IgD-negative memory B cell (primary cell): ENCODE results near the gene SKIL. TPM values are rescaled to one million over a fixed set of nuclear protein-coding genes. Genes with fewer than 3 reads are reported as not detected.

Experiments used
- H3K27ac Mint-ChIP-seq, 3 donors: one replicate each; pipeline ENCODE4 v1.8.0; 2020 to 2022; ENCODE audit warnings: mild to moderate bottlenecking in 3 of 3, mixed read lengths in 3 of 3, moderate library complexity in 1 of 3
- H3K27me3 Mint-ChIP-seq: one replicate; pipeline ENCODE4 v1.8.0; 2021; ENCODE audit warnings: mixed read lengths
- H3K36me3 Mint-ChIP-seq: one replicate; pipeline ENCODE4 v1.8.0; 2020; ENCODE audit warnings: mild to moderate bottlenecking, mixed read lengths
- H3K4me1 Mint-ChIP-seq, 3 donors: one replicate each; pipeline ENCODE4 v1.8.0; 2020 to 2022; ENCODE audit warnings: mixed read lengths in 3 of 3, mild to moderate bottlenecking in 1 of 3
- H3K4me3 Mint-ChIP-seq, 4 donors: one replicate each; pipeline ENCODE4 v1.8.0; 2020 to 2022; ENCODE audit warnings: mild to moderate bottlenecking in 4 of 4, mixed read lengths in 4 of 4, moderate library complexity in 3 of 4
- H3K9me3 Mint-ChIP-seq, 3 donors: one replicate each; pipeline ENCODE4 v1.8.0; 2020 to 2021; ENCODE audit warnings: mixed read lengths in 3 of 3, mild to moderate bottlenecking in 1 of 3
- polyA plus RNA-seq: library from polyadenylated mRNA; unstranded; fragments of 300-500 nt; fragmentation: Illumina TruSeq; gene quantifications from one replicate; pipeline ENCODE4 v1.2.3, GENCODE V29; 2021

The SKIL gene
- polyA plus RNA-seq, 1 donor from 2014 or later: 10.0 TPM

DNA sequence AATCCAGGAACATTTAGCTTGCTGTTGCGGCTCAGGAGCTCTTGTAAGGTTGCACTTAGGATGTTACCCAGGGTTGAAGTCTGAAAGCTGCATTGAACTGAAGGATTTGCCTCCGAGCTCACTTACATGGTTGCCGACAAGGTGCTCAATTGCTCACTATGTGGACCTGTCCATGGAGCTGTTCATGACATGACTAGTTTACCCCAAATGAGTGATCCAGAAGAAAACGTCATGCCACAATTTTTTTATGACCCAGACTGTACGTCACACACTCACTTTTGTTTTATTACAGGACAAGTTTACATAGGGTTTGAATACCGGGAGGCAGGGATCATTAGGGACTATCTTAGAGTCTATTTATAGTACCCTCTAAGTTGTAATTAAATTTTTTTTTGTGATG, 40.2 kb downstream of the SKIL start:
- H3K27me3 Mint-ChIP-seq: no peaks in the 10 kb centered on the region
- H3K9me3 Mint-ChIP-seq: no peaks in the 10 kb centered on the region
- peaks cover 6% of the 10 kb centered on the region for H3K36me3 Mint-ChIP-seq
- peaks cover 0 to 6% (median 4%) of the 10 kb centered on the region in 3 donors for H3K4me1 Mint-ChIP-seq
- H3K27ac Mint-ChIP-seq: no peak overlapping the region
- H3K4me3 Mint-ChIP-seq: no peak overlapping the region

DNA sequence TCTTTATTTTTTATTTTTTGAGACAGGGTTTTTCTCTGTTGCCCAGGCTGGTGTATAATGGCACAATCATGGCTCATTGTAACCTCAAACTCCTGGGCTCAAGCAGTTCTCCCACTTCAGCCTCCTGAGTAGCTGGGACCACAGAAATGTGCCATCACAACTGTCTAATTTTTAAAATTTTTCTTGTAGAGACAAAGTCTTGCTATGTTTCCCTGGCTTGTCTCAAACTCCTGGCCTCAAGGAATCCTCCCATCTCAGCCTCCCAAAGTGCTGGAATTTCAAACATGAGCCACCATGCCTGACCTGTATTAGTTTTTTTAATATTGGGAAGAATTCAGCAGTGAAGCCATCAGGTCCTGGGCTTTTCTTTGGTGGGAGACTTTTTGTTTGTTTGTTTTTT, 47.6 kb downstream of the SKIL start:
- no peaks in the 10 kb centered on the region for H3K27me3 Mint-ChIP-seq
- peaks cover 5 to 6% (median 5%) of the 10 kb centered on the region in 3 donors for H3K4me1 Mint-ChIP-seq
- H3K4me3 Mint-ChIP-seq: no peak overlapping the region
- no peak overlapping the region for H3K27ac Mint-ChIP-seq
- no peaks in the 10 kb centered on the region for H3K36me3 Mint-ChIP-seq
- H3K9me3 Mint-ChIP-seq: no peaks in the 10 kb centered on the region

DNA sequence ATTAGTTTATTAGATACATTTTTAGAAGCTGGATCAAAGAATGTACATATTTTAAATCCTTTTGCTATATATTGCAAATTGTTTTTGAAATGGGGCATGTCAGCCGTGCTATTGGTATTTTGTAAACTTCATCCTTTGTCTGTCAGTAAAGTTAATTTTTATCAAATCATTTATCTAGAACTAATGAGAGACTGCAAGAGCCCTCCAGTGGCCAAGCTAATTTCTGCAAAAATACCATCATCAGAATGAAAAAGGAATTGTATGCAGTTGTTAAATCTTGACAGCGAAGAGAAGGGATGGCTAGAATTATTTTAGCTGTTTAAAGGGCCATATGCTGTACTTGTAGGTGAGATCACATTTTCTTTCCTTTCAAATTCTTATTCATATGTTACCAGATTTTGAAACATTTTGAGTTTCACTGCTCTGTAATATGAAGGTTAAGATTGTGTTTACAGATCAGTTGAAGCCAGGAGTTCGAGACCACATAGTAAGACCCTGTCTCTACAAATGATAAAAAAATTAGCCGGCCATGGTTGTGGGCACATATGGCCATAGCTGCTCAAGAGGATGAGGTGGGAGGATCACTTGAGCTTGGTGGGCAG, 53.0 kb downstream of the SKIL start:
- Mint-ChIP-seq H3K27me3 (peaks cover 2% of the 10 kb centered on the region), H3K4me1 (peaks cover 2 to 5% (median 3%) of the 10 kb centered on the region in 3 donors), H3K9me3 (no peaks in the 10 kb centered on the region), H3K36me3 (no peaks in the 10 kb centered on the region), H3K4me3 (no peak overlapping the region), H3K27ac (no peak overlapping the region)

DNA sequence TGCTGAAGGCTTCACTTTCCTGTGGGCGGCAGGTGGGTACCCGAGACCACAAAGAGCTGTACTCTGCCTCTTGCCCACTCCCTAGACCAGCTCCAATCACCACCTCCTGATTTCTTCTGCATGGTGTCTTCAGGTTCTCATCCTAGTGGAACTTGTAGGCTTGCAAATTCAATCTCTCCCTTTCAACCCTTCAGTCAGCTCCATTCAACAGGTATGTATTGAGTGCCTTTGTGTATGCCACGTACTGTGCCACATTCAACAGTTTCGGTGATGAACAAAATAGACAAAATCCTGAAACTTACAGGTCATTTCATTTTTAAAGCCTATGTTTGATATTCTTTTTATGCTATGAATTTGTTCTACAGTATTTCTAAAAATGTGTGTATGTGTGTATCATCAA, 55.8 kb downstream of the SKIL start:
- no peaks in the 10 kb centered on the region for H3K36me3 Mint-ChIP-seq
- H3K27me3 Mint-ChIP-seq: peaks cover 11% of the 10 kb centered on the region
- no peak overlapping the region for H3K4me3 Mint-ChIP-seq
- peaks cover 0 to 2% (median 0%) of the 10 kb centered on the region in 3 donors for H3K9me3 Mint-ChIP-seq
- peak overlapping the region in 1 of 3 donors; percentile 45 for H3K27ac Mint-ChIP-seq
- H3K4me1 Mint-ChIP-seq: peaks cover 3 to 6% (median 3%) of the 10 kb centered on the region in 3 donors

DNA sequence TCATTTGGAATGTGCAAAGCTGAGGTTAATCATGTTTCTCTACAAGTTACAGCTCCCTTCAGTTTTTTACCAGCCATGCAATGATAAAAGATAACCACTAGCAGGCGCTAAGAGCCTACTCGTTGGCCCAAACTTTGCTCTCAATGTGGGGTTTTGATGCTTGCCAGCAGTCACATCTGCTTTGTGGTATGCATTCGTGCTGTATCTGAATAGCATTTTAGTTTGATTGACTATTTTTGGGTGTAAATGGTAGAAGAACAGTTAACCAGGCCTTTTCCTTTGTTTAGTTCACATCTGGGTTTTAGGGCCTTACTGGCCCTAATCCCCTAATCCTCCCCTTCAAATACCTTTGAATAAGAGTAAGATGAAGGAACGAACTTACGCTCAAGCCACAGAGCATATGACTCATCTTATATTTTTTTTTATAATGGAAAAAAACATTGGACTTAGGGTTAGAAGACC, 56.7 kb downstream of the SKIL start:
- H3K4me3 Mint-ChIP-seq: no peak overlapping the region
- H3K9me3 Mint-ChIP-seq: peaks cover 0 to 3% (median 0%) of the 10 kb centered on the region in 3 donors
- peaks cover 3 to 8% (median 5%) of the 10 kb centered on the region in 3 donors for H3K4me1 Mint-ChIP-seq
- peaks cover 17% of the 10 kb centered on the region for H3K27me3 Mint-ChIP-seq
- H3K27ac Mint-ChIP-seq: no peak overlapping the region
- H3K36me3 Mint-ChIP-seq: no peaks in the 10 kb centered on the region

DNA sequence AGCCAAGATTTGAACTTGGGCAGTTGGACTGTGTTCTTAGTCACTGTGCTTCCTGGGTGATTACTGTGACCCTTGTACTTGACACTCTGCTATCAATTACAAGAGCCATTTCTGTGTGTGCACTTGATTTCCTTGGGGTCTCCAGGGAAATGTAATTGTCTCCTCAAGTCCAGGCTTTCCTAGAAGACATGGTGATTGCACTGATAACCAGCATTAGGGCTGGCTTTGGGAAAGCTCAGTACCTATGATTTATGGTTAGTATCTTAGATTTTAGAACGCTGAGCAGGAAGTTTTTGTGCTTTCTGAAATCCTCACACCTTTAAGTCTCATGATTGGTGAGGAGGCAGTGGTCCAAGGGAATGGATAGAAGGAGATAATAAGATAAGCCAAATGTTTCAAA, 59.6 kb downstream of the SKIL start:
- H3K27ac Mint-ChIP-seq: no peak overlapping the region
- H3K4me1 Mint-ChIP-seq: peaks cover 4 to 10% (median 7%) of the 10 kb centered on the region in 3 donors
- H3K4me3 Mint-ChIP-seq: peak overlapping the region in 1 of 4 donors; percentile 42
- H3K36me3 Mint-ChIP-seq: peaks cover 5% of the 10 kb centered on the region
- H3K9me3 Mint-ChIP-seq: peaks cover 0 to 3% (median 0%) of the 10 kb centered on the region in 3 donors
- H3K27me3 Mint-ChIP-seq: peaks cover 33% of the 10 kb centered on the region

DNA sequence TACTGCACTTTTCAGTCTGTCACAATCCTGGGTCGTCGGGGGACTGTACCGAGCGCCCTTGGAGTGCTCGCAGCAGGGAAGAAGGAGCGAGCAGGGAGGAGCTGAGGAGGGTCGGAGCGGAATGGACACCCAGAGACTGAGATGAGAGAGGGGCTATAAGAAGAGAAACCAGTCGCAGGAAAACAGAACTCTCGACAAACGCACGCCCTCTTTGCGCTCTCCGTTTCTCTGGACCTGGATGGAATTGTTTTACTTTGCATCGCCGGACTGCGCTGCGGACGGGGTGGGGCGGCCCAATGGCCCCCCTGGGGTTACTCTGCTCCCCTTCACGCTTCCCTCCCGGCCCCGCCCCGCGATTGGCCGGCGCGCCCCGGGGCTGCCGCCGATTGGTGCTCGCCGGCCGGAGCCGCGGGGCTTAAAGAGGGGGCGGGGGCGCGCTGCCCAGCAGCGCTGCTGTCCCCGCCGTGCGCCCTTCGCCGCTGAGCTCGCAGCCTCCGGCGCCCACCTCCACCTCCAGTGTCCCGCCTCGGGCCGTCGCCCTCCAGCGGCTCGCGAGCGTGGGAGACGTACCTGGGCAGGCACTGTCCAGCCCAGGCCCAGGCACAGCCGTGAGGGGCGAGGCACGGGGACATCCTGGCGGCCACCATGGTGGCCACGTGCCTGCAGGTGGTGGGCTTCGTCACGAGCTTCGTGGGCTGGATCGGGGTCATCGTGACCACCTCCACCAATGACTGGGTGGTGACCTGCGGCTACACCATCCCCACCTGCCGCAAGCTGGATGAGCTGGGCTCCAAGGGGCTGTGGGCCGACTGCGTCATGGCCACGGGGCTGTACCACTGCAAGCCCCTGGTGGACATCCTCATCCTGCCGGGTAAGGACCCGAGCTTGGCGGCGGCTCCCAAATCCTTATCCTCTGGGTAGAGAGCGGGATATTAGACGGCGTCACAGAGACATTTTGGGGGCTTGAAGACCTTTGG, 61.2 kb downstream of the SKIL start, which contains the start of gene CLDN11:
CLDN11 (plus strand) TSS at position 447 of the 977 bp plus-strand sequence; CDS start at position 646, 199 bp downstream.
- H3K9me3 Mint-ChIP-seq: peaks cover 0 to 3% (median 0%) of the 10 kb centered on the region in 3 donors
- H3K4me1 Mint-ChIP-seq: peaks cover 4 to 10% (median 7%) of the 10 kb centered on the region in 3 donors
- peaks cover 30% of the 10 kb centered on the region for H3K27me3 Mint-ChIP-seq
- no peak within 1 kb of the TSS for H3K27ac Mint-ChIP-seq
- H3K4me3 Mint-ChIP-seq: peak within 1 kb of the TSS; percentile 79 to 96 (median 88)
- H3K36me3 Mint-ChIP-seq: peaks cover 5% of the 10 kb centered on the region

DNA sequence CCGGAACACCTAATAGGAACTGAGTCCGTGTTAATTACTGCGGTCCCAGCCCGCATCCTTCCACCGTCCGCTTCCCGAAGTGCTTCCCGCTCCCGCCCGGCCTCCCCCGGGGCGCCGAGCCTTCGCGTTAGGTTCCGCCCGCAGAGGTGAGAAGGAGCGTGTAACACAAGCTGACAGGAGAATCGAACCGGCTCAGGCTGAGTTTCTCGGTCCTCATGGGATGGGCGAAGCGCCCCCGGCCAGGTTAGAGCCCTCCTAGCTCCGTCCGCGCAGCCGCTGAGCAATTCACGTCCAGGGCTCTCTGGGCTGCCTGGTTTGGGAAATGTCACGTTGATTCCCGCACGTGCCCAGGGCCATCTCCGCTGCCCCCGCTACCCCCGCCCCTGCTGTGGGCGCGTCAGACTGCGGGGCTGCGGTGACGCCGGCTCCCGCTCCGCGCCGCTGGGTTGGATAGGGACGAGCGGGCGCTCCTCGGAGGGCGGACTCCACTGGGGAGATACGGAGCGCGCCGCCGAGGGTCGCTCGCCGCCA, 62.1 kb downstream of the SKIL start:
- Mint-ChIP-seq H3K4me3 (peak overlapping the region; percentile 64 to 84 (median 75)), H3K36me3 (peaks cover 5% of the 10 kb centered on the region), H3K4me1 (peaks cover 4 to 10% (median 7%) of the 10 kb centered on the region in 3 donors), H3K27me3 (peaks cover 30% of the 10 kb centered on the region), H3K9me3 (peaks cover 0 to 3% (median 0%) of the 10 kb centered on the region in 3 donors), H3K27ac (no peak overlapping the region)

DNA sequence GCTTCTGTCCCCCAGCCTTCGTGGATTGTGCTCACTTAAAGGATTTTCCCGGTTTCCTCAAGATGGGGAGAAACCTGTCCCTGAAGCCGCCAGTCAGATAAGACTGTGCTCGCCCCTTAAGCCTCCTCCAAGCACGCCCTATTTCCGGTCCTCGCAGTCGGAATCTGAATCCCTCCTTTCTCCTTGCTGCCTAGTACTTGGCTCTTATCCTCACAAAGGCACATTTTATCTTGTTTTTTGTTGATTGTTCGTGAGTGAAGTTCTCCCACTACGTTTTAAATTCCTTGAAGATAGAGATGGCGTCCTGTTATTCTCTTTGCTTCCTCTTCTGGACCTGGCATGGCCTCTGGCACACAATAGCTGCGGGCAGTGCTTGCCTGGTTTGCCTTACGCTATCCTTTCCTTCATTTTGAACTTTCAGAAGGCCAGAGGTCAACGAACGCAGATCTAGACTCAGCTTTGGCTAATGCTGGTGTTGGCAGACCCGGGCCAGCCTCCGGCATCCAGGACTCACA, 62.8 kb downstream of the SKIL start:
- Mint-ChIP-seq H3K27ac (no peak overlapping the region), H3K4me3 (peak overlapping the region in 3 of 4 donors; percentile 53 to 90 (median 84)), H3K27me3 (peaks cover 32% of the 10 kb centered on the region), H3K9me3 (peaks cover 0 to 3% (median 0%) of the 10 kb centered on the region in 3 donors), H3K36me3 (peaks cover 5% of the 10 kb centered on the region), H3K4me1 (peaks cover 4 to 10% (median 7%) of the 10 kb centered on the region in 3 donors)

DNA sequence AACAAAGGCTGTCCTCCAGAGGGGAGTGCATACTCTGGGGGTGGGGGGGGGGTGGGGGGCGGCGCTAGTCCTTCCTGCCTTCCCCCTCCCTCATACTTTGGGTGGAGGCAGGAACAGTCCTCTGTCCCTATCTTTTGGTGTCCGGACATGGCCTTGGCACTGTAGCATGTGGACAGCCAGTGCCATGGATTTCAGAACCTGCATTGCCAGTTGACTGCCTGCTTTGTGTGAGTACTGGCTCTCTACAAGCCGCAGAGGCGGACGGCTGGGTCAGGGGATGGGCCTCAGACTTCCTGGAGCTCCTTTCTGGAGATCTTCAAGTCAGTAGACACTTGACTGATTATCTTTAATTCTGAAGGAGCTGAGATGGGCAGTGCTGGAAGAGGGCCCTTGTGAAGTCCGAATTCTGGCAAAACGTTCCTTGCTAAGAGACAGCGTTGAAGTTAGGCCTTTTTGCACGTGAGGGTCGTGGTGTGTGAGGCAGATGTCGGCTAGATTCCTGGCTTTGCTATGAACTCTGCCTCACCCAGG, 63.7 kb downstream of the SKIL start:
- peaks cover 32% of the 10 kb centered on the region for H3K27me3 Mint-ChIP-seq
- no peak overlapping the region for H3K27ac Mint-ChIP-seq
- peaks cover 4 to 10% (median 7%) of the 10 kb centered on the region in 3 donors for H3K4me1 Mint-ChIP-seq
- peaks cover 0 to 3% (median 0%) of the 10 kb centered on the region in 3 donors for H3K9me3 Mint-ChIP-seq
- H3K4me3 Mint-ChIP-seq: no peak overlapping the region
- H3K36me3 Mint-ChIP-seq: peaks cover 5% of the 10 kb centered on the region

DNA sequence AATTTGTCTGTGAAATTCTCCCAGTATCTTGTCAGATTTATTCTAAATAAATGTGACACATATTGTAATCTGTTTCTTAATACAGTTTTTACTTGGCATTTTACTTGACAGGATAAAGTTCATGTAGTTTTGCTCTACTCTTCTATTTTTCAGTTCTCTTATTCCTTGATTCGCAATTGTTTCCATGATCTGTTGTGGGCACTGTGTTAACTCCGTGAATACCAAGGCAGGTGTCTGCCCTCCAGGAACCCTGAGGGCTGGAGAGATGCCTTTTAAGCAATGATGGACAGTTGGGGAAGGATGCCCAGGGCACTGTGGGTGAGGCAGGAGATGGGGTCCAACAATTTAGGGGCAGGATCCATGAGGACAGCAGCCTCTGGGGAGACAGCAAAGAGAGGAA, 64.2 kb downstream of the SKIL start:
- peaks cover 0 to 3% (median 0%) of the 10 kb centered on the region in 3 donors for H3K9me3 Mint-ChIP-seq
- H3K4me3 Mint-ChIP-seq: no peak overlapping the region
- H3K36me3 Mint-ChIP-seq: peaks cover 5% of the 10 kb centered on the region
- no peak overlapping the region for H3K27ac Mint-ChIP-seq
- H3K4me1 Mint-ChIP-seq: peaks cover 4 to 10% (median 7%) of the 10 kb centered on the region in 3 donors
- peaks cover 30% of the 10 kb centered on the region for H3K27me3 Mint-ChIP-seq

DNA sequence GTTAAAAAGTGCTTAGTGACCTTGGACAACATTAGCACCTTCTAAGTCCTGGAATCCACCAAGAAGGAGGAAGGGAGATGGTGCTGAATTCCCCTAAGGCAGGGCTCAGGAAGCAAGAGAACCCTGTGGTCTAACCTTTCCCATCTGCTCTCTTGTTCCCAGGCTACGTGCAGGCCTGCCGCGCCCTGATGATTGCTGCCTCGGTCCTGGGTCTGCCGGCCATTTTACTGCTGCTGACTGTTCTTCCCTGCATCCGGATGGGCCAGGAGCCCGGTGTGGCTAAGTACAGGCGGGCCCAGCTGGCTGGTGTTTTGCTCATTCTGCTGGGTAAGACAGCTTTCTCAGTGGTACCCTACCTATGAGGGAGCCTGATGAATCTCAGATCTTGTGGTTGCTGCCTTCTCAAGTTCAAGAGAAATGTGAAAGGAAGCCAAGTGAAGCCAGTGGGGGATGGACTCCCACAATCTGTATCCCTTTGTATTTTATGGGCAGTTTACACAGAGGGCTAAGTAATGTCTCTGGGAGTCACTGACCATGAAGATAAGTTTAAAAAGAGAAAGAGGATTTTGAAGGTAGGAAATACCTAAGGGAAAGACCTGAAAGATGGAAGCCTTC, 65.6 kb downstream of the SKIL start:
- Mint-ChIP-seq H3K27ac (no peak overlapping the region), H3K4me1 (peaks cover 4 to 9% (median 6%) of the 10 kb centered on the region in 3 donors), H3K4me3 (no peak overlapping the region), H3K27me3 (peaks cover 25% of the 10 kb centered on the region), H3K36me3 (peaks cover 5% of the 10 kb centered on the region), H3K9me3 (peaks cover 0 to 3% (median 0%) of the 10 kb centered on the region in 3 donors)

DNA sequence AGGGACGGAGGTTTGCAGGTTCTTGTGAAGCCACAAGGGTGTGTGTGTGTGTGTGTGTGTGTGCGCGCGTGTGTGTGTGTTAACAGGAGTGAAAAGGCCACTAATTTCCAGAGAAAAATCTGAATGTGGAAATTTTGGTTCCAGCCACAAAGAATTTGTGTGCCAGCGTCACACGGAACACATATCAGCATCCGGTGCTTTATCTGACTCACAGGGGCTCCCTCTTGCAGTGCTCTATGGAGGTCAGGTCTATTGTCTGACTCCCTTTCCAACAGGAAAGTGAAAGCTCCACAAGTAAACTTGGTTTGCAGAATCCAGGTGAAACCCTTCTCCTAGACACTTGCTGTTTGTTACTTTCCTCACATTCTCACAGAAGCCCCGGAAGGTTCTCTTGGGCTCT, 67.4 kb downstream of the SKIL start:
- Mint-ChIP-seq H3K27ac (peak overlapping the region in 1 of 3 donors; percentile 14), H3K4me3 (no peak overlapping the region), H3K9me3 (no peaks in the 10 kb centered on the region), H3K4me1 (peaks cover 1 to 5% (median 4%) of the 10 kb centered on the region in 3 donors), H3K27me3 (peaks cover 11% of the 10 kb centered on the region), H3K36me3 (peaks cover 5% of the 10 kb centered on the region)
